Activated CD8-positive, alpha-beta T cell treated with anti-CD3 and anti-CD28 coated beads for 36 hours (primary cell): ENCODE results near the gene WBP1. TPM values are rescaled to one million over a fixed set of nuclear protein-coding genes. Genes with fewer than 3 reads are reported as not detected.
A peak's percentile ranks its signal among the peaks of the same experiment; 100 is the strongest.
"Not testable (repeated sequence)": the region's sequence is repeated elsewhere in the genome, so short reads cannot be mapped to it uniquely, and the experiment has no call there.

Source experiments
- ATAC-seq: fragments of 200-7000 bp; cut with Tn5 transposase; one replicate; pipeline ENCODE4 v1.10.0; 2021; ENCODE audit warnings: mild to moderate bottlenecking, moderate library complexity
- CTCF ChIA-PET: fragments of 350-600 bp; sonication (Branson Sonifier 250); formaldehyde crosslinking; loops from one replicate; lab custom pipeline; 2021; ENCODE audit warnings: antibody characterized with exemption; lab: Charles Lee
- POLR2A ChIA-PET: fragments of 350-600 bp; sonication (Branson Sonifier 250); formaldehyde crosslinking; loops from one replicate; lab custom pipeline; 2021; ENCODE audit warnings: antibody characterized with exemption; lab: Charles Lee
- DNase-seq: peaks from one replicate; pipeline ENCODE4 v3.0.0-alpha.2; 2020
- H3K27ac Mint-ChIP-seq: one replicate; pipeline ENCODE4 v1.8.0; 2021; ENCODE audit warnings: mild to moderate bottlenecking, mixed read lengths
- H3K27me3 Mint-ChIP-seq: one replicate; pipeline ENCODE4 v1.8.0; 2021; ENCODE audit warnings: mixed read lengths
- H3K36me3 Mint-ChIP-seq: one replicate; pipeline ENCODE4 v1.8.0; 2021; ENCODE audit warnings: low read depth, mixed read lengths
- H3K4me1 Mint-ChIP-seq: one replicate; pipeline ENCODE4 v1.8.0; 2021; ENCODE audit warnings: low read depth, mixed read lengths
- H3K4me3 Mint-ChIP-seq: one replicate; pipeline ENCODE4 v1.8.0; 2021; ENCODE audit warnings: mild to moderate bottlenecking, moderate library complexity, mixed read lengths
- H3K9me3 Mint-ChIP-seq: one replicate; pipeline ENCODE4 v1.8.0; 2021; ENCODE audit warnings: mixed read lengths
- CTCF ChIP-seq: fragments of 200-600 bp; IDR thresholded peaks from one replicate; pipeline ENCODE4 v1.8.0; 2022; ENCODE audit warnings: antibody characterized with exemption, mild to moderate bottlenecking
- intact Hi-C: fragments of 100-400 bp; cut with micrococcal nuclease; formaldehyde crosslinking; loops from one replicate; pipeline ENCODE4 v1.10.0; 2022
- total RNA-seq, 2 experiments: library from RNA; stranded (reverse); gene quantifications; one replicate each; pipeline ENCODE4 v1.2.3, GENCODE V29; 2021

WBP1 gene
- total RNA-seq, 2 experiments from 2014 or later: 20.3 to 23.0 TPM

- Mint-ChIP-seq H3K27ac (no peak overlapping the region), H3K4me3 (no peak overlapping the region), H3K9me3 (no peaks in the 10 kb centered on the region), H3K27me3 (peaks cover 2% of the 10 kb centered on the region), H3K4me1 (peaks cover 29% of the 10 kb centered on the region), H3K36me3 (peaks cover 12% of the 10 kb centered on the region)
- intact Hi-C loops: no loop called here
- ChIA-PET POLR2A (no interaction called here), CTCF (interaction anchor here (1.2 kb wide), 1 partner anchor 54 kb away, joined by 3 read pairs; the partner anchor contains the start of gene MRPL53)
- DNase-seq: no peak
- no peak for ATAC-seq
- no peak for TF ChIP-seq CTCF
Measured at GRCh38 chr2:74419345-74419744, 38.9 kb upstream of the WBP1 start.

- DNase-seq: no peak
Measured at GRCh38 chr2:74420006-74420405, 38.2 kb upstream of the WBP1 start.

GRCh38 chr2:74420443-74421103 lies 37.7 kb upstream of the WBP1 start:
- peak overlapping the region; percentile 86 for H3K27ac Mint-ChIP-seq
- POLR2A ChIA-PET: interaction anchor here (0.6 to 2.9 kb wide), 11 partner anchors 9 to 685 kb away, joined by 3 to 25 read pairs (median 3); partner anchors contain the start of genes AUP1, INO80B, MRPL53 and WBP1
- H3K27me3 Mint-ChIP-seq, intact Hi-C loops, H3K9me3 Mint-ChIP-seq, ATAC-seq, DNase-seq: not testable (repeated sequence)
- CTCF ChIA-PET: interaction anchor here (0.9 to 1.7 kb wide), 5 partner anchors 19 to 111 kb away, joined by 3 to 5 read pairs (median 3); no protein-coding TSS in a partner anchor
- H3K36me3 Mint-ChIP-seq: peaks cover 20% of the 10 kb centered on the region
- peaks cover 23% of the 10 kb centered on the region for H3K4me1 Mint-ChIP-seq
- peak overlapping the region; percentile 97 for H3K4me3 Mint-ChIP-seq

More at GRCh38 chr2:74420006-74420405, 38.2 kb upstream of the WBP1 start:
- POLR2A ChIA-PET: interaction anchor here (0.7 to 2.9 kb wide), 3 partner anchors 9 to 113 kb away, joined by 3 to 25 read pairs (median 3); partner anchors contain the start of genes INO80B and WBP1
- intact Hi-C loops: no loop called here
- Mint-ChIP-seq H3K9me3 (no peaks in the 10 kb centered on the region), H3K4me3 (peak overlapping the region; percentile 97), H3K36me3 (peaks cover 17% of the 10 kb centered on the region), H3K27me3 (no peaks in the 10 kb centered on the region), H3K27ac (peak overlapping the region; percentile 86), H3K4me1 (peaks cover 26% of the 10 kb centered on the region)
- CTCF ChIA-PET: interaction anchor here (1.7 kb wide), 1 partner anchor 62 kb away, joined by 3 read pairs; no protein-coding TSS in a partner anchor
- TF ChIP-seq CTCF: no peak
- no peak for ATAC-seq

GRCh38 chr2:74421221-74421870 lies 36.9 kb upstream of the WBP1 start, which contains the start of the genes C2orf81 and WDR54:
Gene C2orf81, minus strand, starts transcription at chr2:74421619. Its CDS starts 59 bp downstream, at chr2:74421560.
Gene WDR54, plus strand, starts transcription at chr2:74421730. Its CDS starts 424 bp downstream, at chr2:74422154.
- DNase-seq (peak; percentile 97), ATAC-seq (peak; percentile 94)
- Mint-ChIP-seq H3K4me3 (peak within 1 kb of the TSS; percentile 97), H3K36me3 (peaks cover 20% of the 10 kb centered on the region), H3K27me3 (no peaks in the 10 kb centered on the region), H3K27ac (peak within 1 kb of the TSS; percentile 97), H3K4me1 (peaks cover 18% of the 10 kb centered on the region), H3K9me3 (no peaks in the 10 kb centered on the region)
- intact Hi-C loops: no loop called here
- no peak for TF ChIP-seq CTCF
- CTCF ChIA-PET: interaction anchor here (0.7 to 1.7 kb wide), 7 partner anchors 10 to 110 kb away, joined by 3 to 6 read pairs (median 3); no protein-coding TSS in a partner anchor
- POLR2A ChIA-PET: interaction anchor here (0.6 to 2.9 kb wide), 11 partner anchors 10 to 686 kb away, joined by 3 to 25 read pairs (median 3); partner anchors contain the start of genes AUP1, INO80B, MRPL53 and WBP1
